ENCODE results near the gene TBKBP1. TPM values are rescaled to one million over a fixed set of nuclear protein-coding genes. Genes with fewer than 3 reads are reported as not detected.

TBKBP1 gene
- total RNA-seq, 2 donors from 2014 or later = 8.0 to 13.2 TPM

GRCh38 chr17:47650525-47651522 lies 43.1 kb upstream of the TBKBP1 start:
- Histone ChIP-seq H3K9me3 (no peaks in the 10 kb centered on the region), H3K27me3 (no peaks in the 10 kb centered on the region), H3K4me1 (peaks cover 47% of the 10 kb centered on the region), H3K36me3 (replicated peaks in 1 of 2; ENCODE audit: insufficient read depth in 1 of 2, low read depth in 2 of 2) (peaks cover 0 to 6% of the 10 kb centered on the region in 2 donors), H3K27ac (peak overlapping the region; percentile 81 to 95 (median 90)), H3K4me3 (peak overlapping the region; percentile 76 to 82)
- intact Hi-C loops (cut with DNase I) = loop anchor here (10.0 kb wide), 1 partner anchor 154 kb away; no protein-coding TSS in a partner anchor
- 2 to 3% methylated on average over 12 to 33 of the region's 39 CpGs for WGBS, 2 donors
- ATAC-seq = peak; percentile 69
- peak; percentile 95 to 96 (median 96) for DNase-seq
- TF ChIP-seq POLR2A (IDR thresholded peaks at IDR 0.05) (peak in 2 of 3 donors; percentile 24 to 32), CTCF (IDR thresholded peaks at IDR 0.05) (no peak)

- Histone ChIP-seq H3K27me3 (no peaks in the 10 kb centered on the region), H3K36me3 (replicated peaks in 1 of 2; ENCODE audit: insufficient read depth in 1 of 2, low read depth in 2 of 2) (peaks cover 0 to 7% of the 10 kb centered on the region in 2 donors), H3K27ac (no peak overlapping the region), H3K4me3 (no peak overlapping the region), H3K4me1 (peaks cover 48% of the 10 kb centered on the region), H3K9me3 (no peaks in the 10 kb centered on the region)
- ATAC-seq (no peak), DNase-seq (no peak)
- no peak for TF ChIP-seq CTCF (IDR thresholded peaks at IDR 0.05)
- TF ChIP-seq POLR2A (IDR thresholded peaks at IDR 0.05) = no peak
- 43 to 59% methylated on average over 2 of the region's 2 CpGs for WGBS, 2 donors
- intact Hi-C loops (cut with DNase I) = loop anchor here (10.0 kb wide), 1 partner anchor 153 kb away; no protein-coding TSS in a partner anchor
Measured at GRCh38 chr17:47651704-47652103, 42.3 kb upstream of the TBKBP1 start.

- 74 to 88% methylated on average over 6 of the region's 6 CpGs for WGBS, 2 donors
- H3K4me1 ChIP-seq = peaks cover 48% of the 10 kb centered on the region
- H3K27me3 ChIP-seq = no peaks in the 10 kb centered on the region
- TF ChIP-seq POLR2A (IDR thresholded peaks at IDR 0.05) (no peak), CTCF (IDR thresholded peaks at IDR 0.05) (no peak)
- H3K36me3 ChIP-seq (replicated peaks in 1 of 2; ENCODE audit: insufficient read depth in 1 of 2, low read depth in 2 of 2) = peaks cover 0 to 16% of the 10 kb centered on the region in 2 donors
- no peak overlapping the region for H3K4me3 ChIP-seq
- no peaks in the 10 kb centered on the region for H3K9me3 ChIP-seq
- ATAC-seq = no peak
- no peak overlapping the region for H3K27ac ChIP-seq
- no peak for DNase-seq
- intact Hi-C loops (cut with DNase I) = loop anchor here (10.0 kb wide), 1 partner anchor 152 kb away; no protein-coding TSS in a partner anchor
Measured at GRCh38 chr17:47652570-47652969, 41.4 kb upstream of the TBKBP1 start.

- no peak overlapping the region for H3K27ac ChIP-seq
- no peak overlapping the region for H3K4me3 ChIP-seq
- H3K27me3 ChIP-seq = no peaks in the 10 kb centered on the region
- intact Hi-C loops (cut with DNase I) = loop anchor here (10.0 kb wide), 1 partner anchor 151 kb away; no protein-coding TSS in a partner anchor
- DNase-seq (no peak), ATAC-seq (no peak)
- H3K9me3 ChIP-seq = no peaks in the 10 kb centered on the region
- peaks cover 8 to 25% of the 10 kb centered on the region in 2 donors for H3K36me3 ChIP-seq (replicated peaks in 1 of 2; ENCODE audit: insufficient read depth in 1 of 2, low read depth in 2 of 2)
- no peak for TF ChIP-seq CTCF (IDR thresholded peaks at IDR 0.05)
- no peak for TF ChIP-seq POLR2A (IDR thresholded peaks at IDR 0.05)
- H3K4me1 ChIP-seq = peaks cover 43% of the 10 kb centered on the region
- 26 to 86% methylated on average over 2 of the region's 2 CpGs for WGBS, 2 donors
Measured at GRCh38 chr17:47653442-47653841, 40.5 kb upstream of the TBKBP1 start.

Measured in body of pancreas (tissue), 4 donors.